ENCODE data around the gene LRRK1. TPM values are rescaled to one million over a fixed set of nuclear protein-coding genes. Genes with fewer than 3 reads are reported as not detected.

The LRRK1 gene
- total RNA-seq, 1 donor from 2014 or later, result 6.6 TPM

- DNase-seq (ENCODE audit: low read depth), result no peak
- no peak overlapping the region for H3K4me3 ChIP-seq (ENCODE audit: low read depth, low read length)
- TF ChIP-seq CTCF (IDR thresholded peaks at IDR 0.05; ENCODE audit: insufficient read depth, low read length, poor library complexity, severe bottlenecking), result no peak
- H3K36me3 ChIP-seq (ENCODE audit: control insufficient read depth, insufficient read depth, low read length), result peaks cover 2% of the 10 kb centered on the region
- no peaks in the 10 kb centered on the region for H3K27me3 ChIP-seq (ENCODE audit: control insufficient read depth, insufficient read depth, low read length)
Observed at GRCh38 chr15:101018016-101018415, 98.9 kb downstream of the LRRK1 start.

DNA sequence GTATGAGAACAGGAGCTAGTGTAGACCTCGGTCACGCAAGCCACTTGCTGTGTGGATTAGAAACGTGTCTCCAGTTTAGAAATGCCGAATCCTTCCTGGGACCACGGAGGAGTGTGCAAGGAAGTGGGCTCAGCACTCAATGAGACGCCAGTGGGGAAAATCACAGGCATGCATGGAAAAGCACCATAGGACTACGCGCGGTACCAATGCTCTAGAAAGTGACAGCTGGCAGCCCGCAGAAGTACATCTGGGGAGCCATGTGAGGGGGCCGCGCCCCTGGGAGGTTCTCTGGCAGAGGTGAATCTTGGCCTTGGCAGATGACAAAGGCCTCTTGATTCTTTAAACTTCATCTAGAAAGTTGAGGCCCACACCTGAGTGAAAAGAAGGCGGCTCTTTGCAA lies 99.3 kb downstream of the LRRK1 start:
- H3K36me3 ChIP-seq (ENCODE audit: control insufficient read depth, insufficient read depth, low read length), result peaks cover 2% of the 10 kb centered on the region
- TF ChIP-seq CTCF (IDR thresholded peaks at IDR 0.05; ENCODE audit: insufficient read depth, low read length, poor library complexity, severe bottlenecking), result no peak
- no peaks in the 10 kb centered on the region for H3K27me3 ChIP-seq (ENCODE audit: control insufficient read depth, insufficient read depth, low read length)
- no peak for DNase-seq (ENCODE audit: low read depth)
- no peak overlapping the region for H3K4me3 ChIP-seq (ENCODE audit: low read depth, low read length)

DNA sequence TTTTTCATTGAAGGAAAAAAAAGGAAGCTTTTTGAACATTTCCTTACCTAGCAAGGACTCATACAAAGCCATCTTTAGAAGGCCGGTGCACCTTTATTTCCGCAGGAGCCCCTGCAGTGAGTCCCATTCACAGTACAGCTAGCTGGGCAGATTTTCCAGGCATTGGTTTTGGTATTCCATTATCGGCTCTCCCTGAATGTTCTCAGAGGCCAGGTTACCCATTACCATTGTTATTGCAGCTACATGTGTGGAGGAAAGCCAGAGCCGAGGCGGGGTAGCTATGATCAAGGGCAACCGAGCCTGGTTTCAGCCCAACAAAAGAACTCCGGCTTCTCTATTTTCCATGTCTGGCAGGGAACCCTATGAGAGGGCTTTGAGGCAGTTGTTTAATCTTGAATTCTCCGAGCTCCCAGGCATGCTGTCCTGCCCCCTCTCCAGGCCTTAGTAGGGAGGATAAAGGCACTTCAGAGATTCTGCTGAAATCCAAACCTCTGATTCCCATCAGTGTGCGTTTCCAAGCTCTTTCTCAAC lies 100.3 kb downstream of the LRRK1 start:
- Histone ChIP-seq H3K4me3 (ENCODE audit: low read depth, low read length) (no peak overlapping the region), H3K27me3 (ENCODE audit: control insufficient read depth, insufficient read depth, low read length) (no peaks in the 10 kb centered on the region), H3K36me3 (ENCODE audit: control insufficient read depth, insufficient read depth, low read length) (peaks cover 2% of the 10 kb centered on the region)
- no peak for DNase-seq (ENCODE audit: low read depth)
- TF ChIP-seq CTCF (IDR thresholded peaks at IDR 0.05; ENCODE audit: insufficient read depth, low read length, poor library complexity, severe bottlenecking), result no peak

DNA sequence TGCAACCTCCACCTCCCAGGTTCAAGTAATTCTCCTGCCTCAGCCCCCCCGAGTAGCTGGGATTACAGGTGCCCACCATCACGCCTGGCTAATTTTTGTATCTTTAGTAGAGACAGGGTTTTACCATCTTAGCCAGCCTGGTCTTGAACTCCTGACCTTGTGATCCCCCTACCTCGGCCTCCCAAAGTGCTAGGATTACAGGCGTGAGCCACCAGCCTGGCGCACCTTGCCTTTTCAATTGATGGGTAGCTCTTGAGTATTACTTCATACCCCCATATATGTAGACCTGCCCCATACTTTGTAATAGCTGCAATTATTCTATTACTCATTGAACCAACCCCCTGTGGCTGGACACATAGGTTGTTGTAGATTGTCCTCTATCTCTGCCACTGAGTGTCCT lies 101.3 kb downstream of the LRRK1 start:
- peaks cover 2% of the 10 kb centered on the region for H3K36me3 ChIP-seq (ENCODE audit: control insufficient read depth, insufficient read depth, low read length)
- no peak overlapping the region for H3K4me3 ChIP-seq (ENCODE audit: low read depth, low read length)
- TF ChIP-seq CTCF (IDR thresholded peaks at IDR 0.05; ENCODE audit: insufficient read depth, low read length, poor library complexity, severe bottlenecking), result no peak
- DNase-seq (ENCODE audit: low read depth), result no peak
- no peaks in the 10 kb centered on the region for H3K27me3 ChIP-seq (ENCODE audit: control insufficient read depth, insufficient read depth, low read length)

- no peak for TF ChIP-seq CTCF (IDR thresholded peaks at IDR 0.05; ENCODE audit: insufficient read depth, low read length, poor library complexity, severe bottlenecking)
- no peaks in the 10 kb centered on the region for H3K36me3 ChIP-seq (ENCODE audit: control insufficient read depth, insufficient read depth, low read length)
- no peak overlapping the region for H3K4me3 ChIP-seq (ENCODE audit: low read depth, low read length)
- H3K27me3 ChIP-seq (ENCODE audit: control insufficient read depth, insufficient read depth, low read length), result no peaks in the 10 kb centered on the region
- DNase-seq (ENCODE audit: low read depth), result no peak
Observed at GRCh38 chr15:101020945-101021344, 101.8 kb downstream of the LRRK1 start.

- DNase-seq (ENCODE audit: low read depth), result no peak
- no peak for TF ChIP-seq CTCF (IDR thresholded peaks at IDR 0.05; ENCODE audit: insufficient read depth, low read length, poor library complexity, severe bottlenecking)
- no peaks in the 10 kb centered on the region for H3K36me3 ChIP-seq (ENCODE audit: control insufficient read depth, insufficient read depth, low read length)
Observed at GRCh38 chr15:101022306-101022705, 103.1 kb downstream of the LRRK1 start.

More at GRCh38 chr15:101022306-101022705, 103.1 kb downstream of the LRRK1 start:
- Histone ChIP-seq H3K27me3 (ENCODE audit: control insufficient read depth, insufficient read depth, low read length) (no peaks in the 10 kb centered on the region), H3K4me3 (ENCODE audit: low read depth, low read length) (no peak overlapping the region)

Measured in kidney epithelial cell (primary cell).